NCI-H1694 (cell line): ENCODE results near the gene AGRN.
"Not testable (repeated sequence)": the region's sequence is repeated elsewhere in the genome, so short reads cannot be mapped to it uniquely, and the experiment has no call there.

Experiments used
- DNase-seq: peaks from one replicate; lab custom pipeline; 2025; lab: John Stamatoyannopoulos, UW

Gene AGRN

DNA sequence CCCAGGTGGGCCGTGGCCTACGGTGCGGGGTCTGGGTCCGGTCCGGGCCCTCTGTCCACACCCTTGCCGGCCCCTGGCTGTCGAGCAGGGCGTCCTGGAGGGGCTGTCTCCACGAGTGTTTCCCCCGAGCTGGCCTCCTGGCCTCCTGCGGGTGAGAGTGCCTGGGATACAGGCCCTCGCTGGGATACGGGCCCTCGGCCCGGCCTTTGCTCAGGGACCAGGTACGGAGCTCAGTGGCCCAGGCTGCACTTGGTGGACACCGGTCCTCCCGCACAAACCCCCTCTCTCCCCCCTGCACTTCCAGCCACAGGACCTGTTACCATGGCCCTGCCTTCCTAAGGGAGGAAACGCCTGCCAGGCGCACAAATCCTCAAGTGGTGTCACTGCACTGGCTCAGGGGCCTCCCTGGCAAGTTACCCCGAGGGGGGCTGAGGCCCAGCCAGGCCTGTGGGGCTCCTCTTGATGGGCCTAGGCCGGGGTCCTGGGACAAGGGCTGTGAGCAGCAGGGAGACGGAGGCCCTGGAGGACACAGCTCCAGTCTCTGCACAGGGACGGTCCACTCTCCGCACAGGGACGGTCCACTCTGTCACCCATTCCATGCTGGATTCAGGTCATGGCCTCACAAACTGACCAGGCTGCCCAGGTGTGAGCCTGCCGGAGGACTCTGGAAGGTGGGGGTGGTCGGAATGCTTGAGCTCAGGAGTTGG is 72.4 kb downstream of the AGRN start:
- no peak for DNase-seq

DNA sequence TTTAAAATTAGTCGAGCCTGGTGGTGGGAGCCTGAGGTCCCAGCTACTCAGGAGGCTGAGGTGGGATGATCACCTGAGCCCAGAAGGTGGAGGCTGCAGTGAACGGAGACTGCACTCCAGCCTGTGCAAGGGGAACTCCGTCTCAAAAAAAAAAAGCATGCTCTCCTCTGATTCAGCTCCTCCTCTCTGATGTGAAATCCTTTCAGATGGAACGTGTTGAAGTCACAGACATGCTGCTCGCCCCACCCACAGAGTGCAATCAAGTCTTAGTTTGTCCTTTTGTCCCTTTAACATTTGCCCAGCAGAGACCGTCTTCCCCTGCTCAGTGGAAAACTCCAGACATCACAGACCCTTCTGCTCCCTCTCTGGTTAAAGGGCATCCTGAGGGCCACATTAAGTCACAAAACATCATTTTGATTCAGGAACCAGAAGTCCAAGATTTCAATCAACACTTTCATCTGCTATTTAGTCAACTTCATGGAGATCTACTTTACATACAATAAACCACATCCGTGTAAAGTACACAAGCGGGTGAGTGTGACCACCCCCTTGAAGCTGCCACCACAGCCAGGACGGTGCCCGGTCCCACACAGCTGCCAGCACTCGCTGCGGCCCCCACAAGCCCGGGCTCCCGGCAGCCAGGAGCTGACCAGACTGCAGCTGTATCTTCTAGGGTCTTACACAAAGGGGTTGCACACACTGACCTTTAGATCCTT is 73.1 kb downstream of the AGRN start:
- DNase-seq = no peak

DNA sequence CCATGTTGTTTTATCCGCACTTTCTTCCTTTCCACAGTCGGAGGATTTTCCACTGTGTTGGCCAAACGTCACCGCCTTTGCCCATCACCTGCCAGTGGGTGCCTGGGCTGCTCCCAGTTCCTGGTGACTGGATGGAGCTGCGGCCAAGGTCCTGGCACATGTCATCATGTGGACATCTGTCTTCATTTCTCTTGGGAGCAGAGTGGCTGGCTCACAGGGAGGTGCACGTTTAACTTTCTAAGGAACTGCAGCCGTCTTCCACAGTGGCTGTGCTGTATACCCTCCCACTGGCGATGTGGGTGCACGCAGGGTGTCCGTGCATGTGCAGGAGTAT is 73.7 kb downstream of the AGRN start:
- no peak for DNase-seq

DNA sequence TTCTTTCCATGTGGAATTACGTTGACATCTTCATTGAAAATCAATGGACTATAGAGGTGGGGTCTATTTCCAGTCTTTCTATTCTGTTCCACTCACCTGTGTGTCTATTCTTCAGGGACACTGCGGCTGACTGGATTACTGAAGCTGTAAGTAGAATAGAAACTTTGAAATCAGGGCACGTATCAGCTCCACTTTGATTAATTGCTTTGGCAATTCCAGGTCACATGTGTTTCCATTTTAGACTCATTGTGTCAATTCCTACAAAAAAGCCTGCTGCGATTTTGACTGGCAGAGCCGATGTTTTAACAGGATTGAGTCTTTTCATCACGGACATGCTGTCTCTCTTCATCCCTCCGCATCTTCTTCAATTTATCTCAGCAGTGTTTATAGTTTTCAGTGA is 75.1 kb downstream of the AGRN start:
- DNase-seq = no peak

DNA sequence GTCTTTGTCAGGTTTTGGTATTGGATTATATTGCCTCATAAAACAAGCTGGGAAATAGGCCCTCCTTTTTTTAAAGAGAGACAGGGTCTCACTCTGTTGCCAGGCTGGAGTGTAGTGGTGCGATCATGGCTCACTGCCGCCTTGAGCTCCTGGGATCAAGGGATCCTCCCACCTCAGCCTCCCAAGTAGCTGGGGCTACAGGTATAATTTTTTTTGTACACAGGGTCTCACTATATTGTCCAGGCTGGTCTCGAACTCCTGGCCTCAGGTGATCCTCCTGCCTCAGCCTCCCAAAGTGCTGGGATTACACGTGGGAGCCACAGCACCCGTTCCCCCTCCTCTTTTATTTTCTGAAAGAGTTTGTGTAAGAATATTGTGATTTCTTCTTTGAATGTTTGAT is 76.2 kb downstream of the AGRN start:
- not testable (repeated sequence) for DNase-seq

DNA sequence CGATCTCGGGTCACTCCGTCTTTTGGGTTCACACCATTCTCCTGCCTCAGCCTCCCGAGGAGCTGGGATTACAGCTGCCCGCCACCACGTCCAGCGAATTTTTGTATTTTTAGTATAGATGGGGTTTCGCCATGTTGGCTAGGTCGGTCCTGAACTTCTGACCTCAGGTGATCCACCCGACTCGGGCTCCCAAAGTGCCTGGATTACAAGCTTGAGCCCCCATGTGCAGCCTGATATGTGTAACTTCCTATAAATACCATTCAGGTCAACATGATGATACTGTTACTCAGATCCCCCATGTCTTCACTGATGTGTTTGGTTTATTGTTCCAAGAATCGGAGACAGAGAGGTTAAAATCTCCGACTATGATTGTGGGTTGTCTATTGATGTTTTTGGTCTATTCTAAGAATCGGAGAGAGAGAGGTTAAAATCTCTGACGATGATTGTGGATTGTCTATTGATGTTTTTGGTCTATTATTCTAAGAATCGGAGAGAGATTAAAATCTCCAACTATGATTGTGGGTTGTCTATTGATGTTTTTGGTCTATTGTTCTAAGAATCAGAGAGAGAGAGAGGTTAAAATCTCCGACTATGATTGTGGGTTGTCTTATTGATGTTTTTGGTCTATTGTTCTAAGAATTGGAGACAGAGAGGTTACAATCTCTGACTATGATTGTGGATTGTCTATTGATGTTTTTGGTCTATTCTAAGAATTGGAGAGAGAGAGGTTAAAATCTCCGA is 78.9 kb downstream of the AGRN start:
- no peak for DNase-seq

DNA sequence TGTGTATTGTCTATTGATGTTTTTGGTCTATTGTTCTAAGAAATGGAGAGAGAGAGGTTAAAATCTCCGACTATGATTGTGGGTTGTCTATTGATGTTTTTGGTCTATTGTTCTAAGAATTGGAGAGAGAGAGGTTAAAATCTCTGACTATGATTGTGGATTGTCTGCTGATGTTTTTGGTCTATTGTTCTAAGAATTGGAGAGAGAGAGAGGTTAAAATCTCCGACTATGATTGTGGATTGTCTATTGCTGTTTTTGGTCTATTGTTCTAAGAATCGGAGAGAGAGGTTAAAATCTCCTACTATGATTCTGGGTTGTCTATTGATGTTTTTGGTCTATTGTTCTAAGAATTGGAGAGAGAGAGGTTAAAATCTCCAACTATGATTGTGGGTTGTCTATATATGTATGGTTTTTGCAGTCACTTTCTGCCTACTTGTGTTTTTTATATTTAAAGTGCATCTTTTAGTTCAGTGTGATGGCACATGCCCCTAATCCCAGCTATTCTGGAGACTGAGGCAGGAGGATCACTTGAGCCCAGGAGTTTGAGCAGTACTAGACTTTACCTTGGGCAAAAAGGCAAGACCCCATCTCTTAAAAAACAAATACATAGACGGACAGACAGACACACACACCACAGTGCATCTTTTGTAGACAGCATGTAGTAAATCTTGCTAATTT is 79.7 kb downstream of the AGRN start:
- DNase-seq = no peak

DNA sequence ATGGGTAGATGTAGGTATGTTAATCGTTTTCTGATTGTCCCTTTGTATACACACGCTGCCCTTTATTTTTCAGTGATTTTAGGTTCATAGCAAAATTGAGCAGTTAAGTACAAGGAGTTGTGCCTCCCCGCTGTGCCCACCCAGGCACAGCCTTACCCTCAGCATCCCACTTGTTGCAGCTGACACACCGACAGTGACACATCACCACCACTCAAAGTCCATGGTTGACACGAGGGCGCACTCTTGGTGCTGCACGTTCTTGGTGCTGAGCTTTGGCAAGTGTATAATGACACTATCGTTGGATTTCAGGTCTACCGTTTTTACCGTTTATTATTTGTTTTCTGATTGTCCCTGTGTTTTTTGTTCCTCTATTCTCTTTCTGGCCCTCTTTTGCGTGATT is 80.4 kb downstream of the AGRN start:
- no peak for DNase-seq

DNA sequence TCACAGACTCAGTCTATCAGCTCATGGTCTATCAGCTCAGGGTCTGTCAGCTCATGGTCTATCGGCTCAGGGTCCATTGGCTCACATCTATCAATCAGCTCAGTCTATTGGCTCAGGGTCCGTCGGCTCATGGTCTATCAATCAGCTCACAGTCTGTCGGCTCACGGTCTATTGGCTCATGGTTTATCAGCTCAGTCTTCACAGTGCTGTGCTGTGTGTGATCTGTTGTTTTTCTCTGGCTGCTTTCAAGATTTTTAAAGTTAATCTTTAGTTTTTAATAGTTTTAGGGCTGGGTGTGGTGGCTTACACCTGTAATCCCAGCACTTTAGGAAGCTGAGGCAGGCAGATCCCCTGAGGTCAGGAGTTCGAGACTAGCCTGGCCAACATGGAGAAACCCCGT is 81.6 kb downstream of the AGRN start:
- no peak for DNase-seq

DNA sequence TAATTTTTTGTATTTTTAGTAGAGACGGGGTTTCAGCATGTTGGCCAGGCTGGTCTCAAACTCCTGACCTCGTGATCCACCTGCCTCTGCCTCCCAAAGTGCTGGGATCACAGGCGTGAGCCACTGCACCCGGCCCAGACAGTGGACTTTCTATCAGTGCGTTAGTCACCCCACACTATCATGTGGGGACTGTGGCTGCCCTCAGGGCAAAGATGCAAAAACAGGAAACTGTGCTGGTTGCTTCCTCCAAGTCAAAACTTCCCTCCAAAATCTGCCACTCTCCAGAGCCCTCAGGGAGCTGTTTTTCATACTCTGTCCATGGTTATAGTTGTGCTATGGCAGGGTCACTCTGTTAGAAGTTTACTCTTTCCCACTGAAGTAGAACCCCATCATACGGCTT is 84.2 kb downstream of the AGRN start:
- DNase-seq = not testable (repeated sequence)
